Measurements from ENCODE around the gene ATF1.

DNA sequence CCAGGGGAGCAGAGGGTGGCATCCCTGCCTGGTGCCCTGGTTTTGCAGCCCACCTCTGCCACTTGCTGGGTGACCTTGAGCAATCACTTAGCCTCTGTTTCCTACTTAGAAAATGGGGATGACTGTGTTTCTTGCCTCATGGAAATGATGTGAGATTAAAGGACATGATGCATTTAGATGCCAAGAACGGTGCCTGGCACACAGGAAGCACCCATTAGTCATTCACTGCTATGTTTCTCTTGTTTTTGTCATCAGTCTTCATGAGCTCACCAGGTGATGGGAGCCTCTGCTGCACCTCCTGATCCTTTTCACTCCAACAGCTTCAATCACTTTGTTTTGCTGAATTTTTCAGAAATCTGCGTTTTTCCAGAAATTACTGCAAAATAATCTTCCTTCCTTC is 23.6 kb upstream of the ATF1 start:
- TF ChIP-seq, protein P1, sequence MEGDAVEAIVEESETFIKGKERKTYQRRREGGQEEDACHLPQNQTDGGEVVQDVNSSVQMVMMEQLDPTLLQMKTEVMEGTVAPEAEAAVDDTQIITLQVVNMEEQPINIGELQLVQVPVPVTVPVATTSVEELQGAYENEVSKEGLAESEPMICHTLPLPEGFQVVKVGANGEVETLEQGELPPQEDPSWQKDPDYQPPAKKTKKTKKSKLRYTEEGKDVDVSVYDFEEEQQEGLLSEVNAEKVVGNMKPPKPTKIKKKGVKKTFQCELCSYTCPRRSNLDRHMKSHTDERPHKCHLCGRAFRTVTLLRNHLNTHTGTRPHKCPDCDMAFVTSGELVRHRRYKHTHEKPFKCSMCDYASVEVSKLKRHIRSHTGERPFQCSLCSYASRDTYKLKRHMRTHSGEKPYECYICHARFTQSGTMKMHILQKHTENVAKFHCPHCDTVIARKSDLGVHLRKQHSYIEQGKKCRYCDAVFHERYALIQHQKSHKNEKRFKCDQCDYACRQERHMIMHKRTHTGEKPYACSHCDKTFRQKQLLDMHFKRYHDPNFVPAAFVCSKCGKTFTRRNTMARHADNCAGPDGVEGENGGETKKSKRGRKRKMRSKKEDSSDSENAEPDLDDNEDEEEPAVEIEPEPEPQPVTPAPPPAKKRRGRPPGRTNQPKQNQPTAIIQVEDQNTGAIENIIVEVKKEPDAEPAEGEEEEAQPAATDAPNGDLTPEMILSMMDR (IDR thresholded peaks at IDR 0.05): no peak
- TF ChIP-seq POLR2A (IDR thresholded peaks at IDR 0.05): no peak
